ENCODE results near the gene MPZL2. TPM values are rescaled to one million over a fixed set of nuclear protein-coding genes. Genes with fewer than 3 reads are reported as not detected.

The MPZL2 gene
- total RNA-seq, 4 donors from 2014 or later = 1.2 to 7.9 (median 3.4) TPM

DNA sequence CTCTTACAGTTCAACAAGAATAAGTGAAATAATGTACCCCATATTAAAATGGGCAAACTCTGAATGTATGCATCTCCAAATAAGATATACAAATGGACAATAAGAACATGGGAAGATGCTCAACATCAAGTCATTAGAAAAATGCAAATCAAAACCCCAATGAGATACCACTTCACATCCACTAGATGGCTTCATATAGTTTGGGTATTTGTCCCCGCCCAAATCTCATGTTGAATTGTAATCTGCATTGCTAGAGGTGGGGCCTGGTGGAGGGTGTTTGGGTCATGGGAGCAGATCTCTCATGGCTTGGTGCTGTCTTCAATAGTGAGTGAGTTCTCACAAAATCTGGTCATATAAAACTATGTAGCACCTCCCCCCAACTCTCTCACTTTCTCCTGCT is 5.7 kb downstream of the MPZL2 start:
- Histone ChIP-seq H3K36me3 (no peaks in the 10 kb centered on the region), H3K4me3 (no peak overlapping the region), H3K27me3 (peaks cover 20 to 31% (median 24%) of the 10 kb centered on the region in 3 donors), H3K27ac (no peak overlapping the region), H3K9me3 (no peaks in the 10 kb centered on the region), H3K4me1 (no peaks in the 10 kb centered on the region)
- in situ Hi-C loops (cut with MboI; ENCODE audit: low sequenced_read_pairs in 4 of 4) (no loop called here), intact Hi-C loops (cut with DNase I; ENCODE audit: low total_unique reads) (no loop called here)
- ATAC-seq (no peak), DNase-seq (no peak)
- TF ChIP-seq, protein P1, sequence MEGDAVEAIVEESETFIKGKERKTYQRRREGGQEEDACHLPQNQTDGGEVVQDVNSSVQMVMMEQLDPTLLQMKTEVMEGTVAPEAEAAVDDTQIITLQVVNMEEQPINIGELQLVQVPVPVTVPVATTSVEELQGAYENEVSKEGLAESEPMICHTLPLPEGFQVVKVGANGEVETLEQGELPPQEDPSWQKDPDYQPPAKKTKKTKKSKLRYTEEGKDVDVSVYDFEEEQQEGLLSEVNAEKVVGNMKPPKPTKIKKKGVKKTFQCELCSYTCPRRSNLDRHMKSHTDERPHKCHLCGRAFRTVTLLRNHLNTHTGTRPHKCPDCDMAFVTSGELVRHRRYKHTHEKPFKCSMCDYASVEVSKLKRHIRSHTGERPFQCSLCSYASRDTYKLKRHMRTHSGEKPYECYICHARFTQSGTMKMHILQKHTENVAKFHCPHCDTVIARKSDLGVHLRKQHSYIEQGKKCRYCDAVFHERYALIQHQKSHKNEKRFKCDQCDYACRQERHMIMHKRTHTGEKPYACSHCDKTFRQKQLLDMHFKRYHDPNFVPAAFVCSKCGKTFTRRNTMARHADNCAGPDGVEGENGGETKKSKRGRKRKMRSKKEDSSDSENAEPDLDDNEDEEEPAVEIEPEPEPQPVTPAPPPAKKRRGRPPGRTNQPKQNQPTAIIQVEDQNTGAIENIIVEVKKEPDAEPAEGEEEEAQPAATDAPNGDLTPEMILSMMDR (IDR thresholded peaks at IDR 0.05 in 4 of 5, conservative IDR thresholded peaks at IDR 0.05 in 1 of 5) = no peak
- no peak for TF ChIP-seq POLR2A (IDR thresholded peaks at IDR 0.05)

DNA sequence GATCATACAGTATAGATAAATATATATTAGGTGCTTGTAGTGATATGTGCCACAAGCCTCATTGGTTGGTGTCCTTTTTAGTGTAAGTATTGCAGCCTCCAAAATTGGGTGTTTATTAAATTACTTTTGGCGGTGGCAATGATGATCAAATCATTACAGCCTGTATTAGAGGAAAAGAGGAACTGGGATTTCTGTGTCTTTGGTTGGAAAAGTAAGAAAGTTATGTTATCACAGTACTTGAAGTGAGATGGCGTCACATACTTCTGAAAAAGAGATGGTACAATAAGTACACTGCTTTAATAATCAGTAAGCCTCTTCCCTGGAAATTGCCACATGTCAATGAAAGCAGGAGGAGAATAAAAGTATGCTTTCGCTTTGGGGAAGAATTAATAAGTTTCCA is 11.4 kb downstream of the MPZL2 start:
- H3K27me3 ChIP-seq = peaks cover 4 to 8% (median 7%) of the 10 kb centered on the region in 3 donors
- no peak for TF ChIP-seq POLR2A (IDR thresholded peaks at IDR 0.05)
- TF ChIP-seq, protein P1 (IDR thresholded peaks at IDR 0.05 in 4 of 5, conservative IDR thresholded peaks at IDR 0.05 in 1 of 5) = no peak
- H3K4me1 ChIP-seq = peaks cover 0 to 4% of the 10 kb centered on the region in 2 donors
- no peaks in the 10 kb centered on the region for H3K36me3 ChIP-seq
- no peak for DNase-seq
- H3K4me3 ChIP-seq = peak overlapping the region; percentile 60 to 73 (median 67)
- H3K27ac ChIP-seq = no peak overlapping the region
- intact Hi-C loops (cut with DNase I; ENCODE audit: low total_unique reads) = no loop called here
- no peaks in the 10 kb centered on the region for H3K9me3 ChIP-seq
- ATAC-seq = no peak
- in situ Hi-C loops (cut with MboI; ENCODE audit: low sequenced_read_pairs in 4 of 4) = no loop called here

DNA sequence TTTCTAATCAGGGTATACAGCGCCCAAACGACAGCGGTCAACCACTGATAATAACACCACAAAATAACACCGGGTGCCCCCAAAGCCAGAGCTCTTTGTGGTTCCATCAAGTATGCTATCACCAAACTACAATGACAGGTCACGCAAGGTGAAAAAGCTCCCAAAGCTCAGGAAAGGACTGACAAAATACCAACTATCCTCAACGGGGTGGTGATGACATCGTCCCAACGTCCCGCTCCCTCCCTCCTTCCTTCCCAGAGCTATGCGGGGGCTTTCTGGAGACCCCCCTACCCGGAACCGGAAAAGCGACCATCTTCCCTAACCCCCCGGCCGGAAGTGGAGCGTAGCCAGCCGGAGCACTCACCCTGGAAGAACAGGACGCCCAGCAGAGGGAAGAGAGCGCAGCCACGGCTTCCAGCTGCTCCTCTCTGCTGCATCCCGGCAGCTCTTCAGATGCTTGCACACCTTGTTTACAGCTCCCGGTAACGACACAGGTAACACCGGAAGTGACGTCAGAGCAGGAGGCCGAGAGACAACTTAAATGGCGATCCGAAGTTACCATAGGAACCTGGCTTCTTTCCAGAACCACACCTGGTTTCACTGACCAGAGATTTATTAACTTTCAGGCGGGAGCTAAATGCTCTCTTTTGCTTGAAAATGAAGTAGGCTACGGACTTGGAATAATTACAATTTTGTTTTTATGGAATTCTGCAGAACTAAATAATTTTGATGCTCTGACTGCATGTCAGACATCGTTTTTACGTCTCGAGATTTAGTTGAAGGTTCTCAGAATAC is 12.0 kb downstream of the MPZL2 start, which contains the start of gene MPZL3:
MPZL3 (minus strand) TSS at position 508 of the 795 bp plus-strand sequence; CDS start at position 437, 71 bp downstream.
- TF ChIP-seq, protein P1 (IDR thresholded peaks at IDR 0.05 in 4 of 5, conservative IDR thresholded peaks at IDR 0.05 in 1 of 5) = no peak
- TF ChIP-seq POLR2A (IDR thresholded peaks at IDR 0.05) = no peak
- H3K27me3 ChIP-seq = peaks cover 4 to 11% (median 7%) of the 10 kb centered on the region in 3 donors
- H3K9me3 ChIP-seq = no peaks in the 10 kb centered on the region
- DNase-seq = peak in 1 of 2 donors; percentile 43
- in situ Hi-C loops (cut with MboI; ENCODE audit: low sequenced_read_pairs in 4 of 4) = no loop called here
- H3K36me3 ChIP-seq = no peaks in the 10 kb centered on the region
- intact Hi-C loops (cut with DNase I; ENCODE audit: low total_unique reads) = no loop called here
- peak within 1 kb of the TSS in 3 of 4 donors; percentile 10 to 36 (median 36) for H3K27ac ChIP-seq
- ATAC-seq = peak in 1 of 2 donors; percentile 51
- H3K4me1 ChIP-seq = peaks cover 0 to 4% of the 10 kb centered on the region in 2 donors
- H3K4me3 ChIP-seq = peak within 1 kb of the TSS; percentile 60 to 73 (median 67)

DNA sequence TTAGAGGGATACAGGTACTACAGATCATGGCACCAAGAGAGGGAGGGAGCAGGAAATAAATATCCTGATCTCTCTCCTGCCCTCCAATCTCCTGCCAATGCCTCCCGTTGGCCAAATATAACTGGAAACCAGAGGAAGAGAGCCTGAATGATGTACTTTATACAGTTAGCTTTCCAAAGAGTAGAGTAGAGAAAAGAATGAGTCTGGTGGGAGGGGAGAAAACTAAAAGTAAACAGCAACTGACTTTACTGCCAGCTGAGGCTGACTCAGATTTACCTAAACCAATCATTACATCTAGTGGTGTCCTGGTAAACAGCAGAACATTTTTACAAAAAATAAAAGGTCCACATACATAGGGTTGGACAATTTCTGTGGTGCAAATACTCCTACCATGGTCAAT is 17.1 kb downstream of the MPZL2 start:
- TF ChIP-seq, protein P1 (IDR thresholded peaks at IDR 0.05 in 4 of 5, conservative IDR thresholded peaks at IDR 0.05 in 1 of 5) = no peak
- no peak for TF ChIP-seq POLR2A (IDR thresholded peaks at IDR 0.05)
- peaks cover 0 to 11% (median 4%) of the 10 kb centered on the region in 3 donors for H3K27me3 ChIP-seq
- intact Hi-C loops (cut with DNase I; ENCODE audit: low total_unique reads) = no loop called here
- H3K36me3 ChIP-seq = no peaks in the 10 kb centered on the region
- H3K4me3 ChIP-seq = no peak overlapping the region
- H3K4me1 ChIP-seq = no peaks in the 10 kb centered on the region
- no peak overlapping the region for H3K27ac ChIP-seq
- DNase-seq = no peak
- no peaks in the 10 kb centered on the region for H3K9me3 ChIP-seq
- in situ Hi-C loops (cut with MboI; ENCODE audit: low sequenced_read_pairs in 4 of 4) = no loop called here
- no peak for ATAC-seq

All from gastrocnemius medialis (tissue), 4 donors.